ENCODE results near the gene ZFP42.
"Not testable (repeated sequence)": the region's sequence is repeated elsewhere in the genome, so short reads cannot be mapped to it uniquely, and the experiment has no call there.

ZFP42 gene

DNA sequence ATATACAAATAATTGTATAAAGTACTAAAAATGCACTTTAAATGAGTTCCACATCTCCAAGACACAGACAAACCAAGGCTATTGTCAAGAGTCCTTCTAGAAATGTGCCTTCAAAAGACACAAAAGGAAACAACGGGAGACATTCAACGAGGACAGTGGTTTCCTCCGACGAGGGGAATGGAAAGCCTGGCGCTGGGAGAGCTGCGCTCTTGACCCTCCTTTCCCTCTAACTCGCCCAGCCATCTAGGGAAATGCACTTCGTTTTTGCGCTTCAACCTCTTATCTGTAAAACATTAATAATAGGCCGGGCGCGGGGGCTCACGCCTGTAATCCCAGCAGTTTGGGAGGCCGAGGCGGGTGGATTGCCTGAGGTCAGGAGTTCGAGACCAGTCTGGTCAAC lies 37.0 kb downstream of the ZFP42 start:
- DNase-seq: no peak
- TF ChIP-seq CTCF (IDR thresholded peaks at IDR 0.05; ENCODE audit: low read depth, low read length, missing control alignments): no peak
- in situ Hi-C loops (cut with HindIII; ENCODE audit: low pct_ligation_motif_present, low sequenced_read_pairs): no loop called here

DNA sequence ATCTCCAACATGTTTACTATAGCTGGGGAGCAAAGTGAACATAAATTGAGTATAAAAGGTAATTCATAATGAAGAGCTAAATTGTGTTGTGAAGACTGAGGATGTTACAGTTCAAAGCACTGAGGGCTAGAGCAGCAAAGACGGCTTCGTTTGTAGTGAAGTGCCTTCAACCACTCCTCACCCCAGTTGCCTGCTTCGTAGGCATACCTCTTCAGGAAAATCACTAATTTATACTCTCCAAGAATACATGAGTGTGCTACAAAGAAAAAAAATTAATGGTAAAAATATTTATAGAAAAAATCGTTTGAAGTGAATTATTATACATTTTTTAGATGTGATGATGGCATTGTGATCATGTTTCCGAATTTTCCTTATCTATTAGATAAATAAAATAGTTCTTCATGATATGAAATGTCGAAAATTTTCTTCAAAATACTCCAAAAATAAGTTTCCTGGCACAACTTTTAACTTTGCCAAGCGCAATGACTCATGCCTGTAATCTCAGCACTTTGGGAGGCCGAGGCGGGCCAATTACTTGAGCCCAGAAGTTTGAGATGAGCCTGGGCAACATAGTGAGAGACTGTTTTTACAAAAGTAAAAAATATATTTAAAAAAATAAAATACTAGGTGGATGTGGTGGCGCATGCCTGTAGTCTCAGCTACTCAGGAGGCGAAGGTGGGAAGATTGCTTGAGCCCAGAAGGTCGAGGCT lies 41.6 kb downstream of the ZFP42 start:
- in situ Hi-C loops (cut with HindIII; ENCODE audit: low pct_ligation_motif_present, low sequenced_read_pairs): no loop called here
- TF ChIP-seq CTCF (IDR thresholded peaks at IDR 0.05; ENCODE audit: low read depth, low read length, missing control alignments): no peak
- peak; percentile 7 for DNase-seq
- no peaks in the 10 kb centered on the region for H3K27me3 ChIP-seq (replicated peaks)
- no peak overlapping the region for H3K27ac ChIP-seq
- H3K36me3 ChIP-seq (replicated peaks): no peaks in the 10 kb centered on the region
- H3K4me3 ChIP-seq (ENCODE audit: low read depth, low read length): no peak overlapping the region

More for the DNA sequence above, 37.0 kb downstream of the ZFP42 start:
- Histone ChIP-seq H3K36me3 (replicated peaks) (no peaks in the 10 kb centered on the region), H3K27ac (no peak overlapping the region), H3K4me3 (ENCODE audit: low read depth, low read length) (no peak overlapping the region), H3K27me3 (replicated peaks) (no peaks in the 10 kb centered on the region)

- no peak overlapping the region for H3K4me3 ChIP-seq (ENCODE audit: low read depth, low read length)
- no peak for DNase-seq
- in situ Hi-C loops (cut with HindIII; ENCODE audit: low pct_ligation_motif_present, low sequenced_read_pairs): no loop called here
- H3K27ac ChIP-seq: no peak overlapping the region
- no peaks in the 10 kb centered on the region for H3K36me3 ChIP-seq (replicated peaks)
- H3K27me3 ChIP-seq (replicated peaks): no peaks in the 10 kb centered on the region
- TF ChIP-seq CTCF (IDR thresholded peaks at IDR 0.05; ENCODE audit: low read depth, low read length, missing control alignments): no peak
Measured at GRCh38 chr4:188041721-188042120, 46.1 kb downstream of the ZFP42 start.

DNA sequence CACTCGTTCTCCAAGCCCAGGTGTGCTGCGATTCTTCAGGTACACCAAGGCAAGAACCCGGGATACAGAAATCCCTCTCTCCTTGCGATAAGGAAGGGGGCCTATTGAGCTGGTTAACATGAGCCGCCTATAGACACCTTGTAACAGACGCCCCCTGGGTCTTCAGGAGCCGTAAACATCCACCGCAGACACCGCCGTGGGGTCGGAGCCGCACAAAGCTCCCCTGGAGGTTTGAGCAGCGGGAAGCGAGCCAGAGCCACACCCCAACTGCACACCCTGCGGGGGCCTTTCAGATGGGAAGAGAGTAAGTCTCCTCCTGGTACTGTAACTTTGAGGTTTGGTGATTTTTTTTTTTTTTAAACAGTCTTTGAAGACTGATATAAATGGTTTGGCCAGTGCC lies 46.6 kb downstream of the ZFP42 start:
- Histone ChIP-seq H3K27ac (no peak overlapping the region), H3K4me3 (ENCODE audit: low read depth, low read length) (no peak overlapping the region), H3K27me3 (replicated peaks) (no peaks in the 10 kb centered on the region), H3K36me3 (replicated peaks) (no peaks in the 10 kb centered on the region)
- DNase-seq: no peak
- TF ChIP-seq CTCF (IDR thresholded peaks at IDR 0.05; ENCODE audit: low read depth, low read length, missing control alignments): no peak
- in situ Hi-C loops (cut with HindIII; ENCODE audit: low pct_ligation_motif_present, low sequenced_read_pairs): no loop called here

DNA sequence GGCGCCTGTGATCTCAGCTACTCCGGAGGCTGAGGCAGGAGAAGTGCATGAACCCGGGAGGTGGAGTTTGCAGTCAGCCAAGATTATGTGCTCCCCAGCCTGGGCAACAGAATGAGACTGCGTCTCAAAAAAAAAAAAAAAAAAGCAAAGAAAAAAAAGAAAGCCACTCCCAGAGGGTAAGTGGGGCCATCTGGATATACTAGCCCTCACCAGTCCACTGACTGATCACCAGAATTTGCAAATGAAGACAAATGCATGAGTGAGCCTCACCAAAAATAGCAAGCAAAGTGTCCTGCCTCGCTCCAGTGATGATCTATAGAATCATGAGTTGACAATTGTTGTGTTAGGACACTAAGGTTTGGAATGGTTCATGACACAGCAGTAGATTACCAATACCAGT lies 47.6 kb downstream of the ZFP42 start:
- DNase-seq: no peak
- TF ChIP-seq CTCF (IDR thresholded peaks at IDR 0.05; ENCODE audit: low read depth, low read length, missing control alignments): no peak
- no peaks in the 10 kb centered on the region for H3K27me3 ChIP-seq (replicated peaks)
- in situ Hi-C loops (cut with HindIII; ENCODE audit: low pct_ligation_motif_present, low sequenced_read_pairs): no loop called here
- no peak overlapping the region for H3K27ac ChIP-seq
- H3K36me3 ChIP-seq (replicated peaks): no peaks in the 10 kb centered on the region
- no peak overlapping the region for H3K4me3 ChIP-seq (ENCODE audit: low read depth, low read length)

DNA sequence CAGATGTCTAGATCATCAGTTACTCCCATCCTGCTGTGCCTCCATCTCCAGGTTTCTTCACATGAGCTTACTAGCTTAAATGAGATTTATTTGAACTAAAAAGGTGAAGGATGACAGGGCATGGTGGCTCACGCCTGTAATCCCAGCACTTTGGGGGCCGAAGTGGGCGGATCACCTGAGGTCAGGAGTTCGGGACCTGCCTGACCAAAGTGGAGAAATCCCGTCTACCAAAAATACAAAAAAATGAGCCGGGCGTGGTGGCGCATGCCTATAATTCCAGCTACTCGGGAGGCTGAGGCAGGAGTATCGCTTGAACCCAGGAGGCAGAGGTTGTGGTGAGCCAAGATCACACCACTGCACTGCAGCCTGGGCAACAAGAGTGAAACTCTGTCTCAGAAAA lies 49.9 kb downstream of the ZFP42 start:
- H3K27me3 ChIP-seq (replicated peaks); H3K27ac ChIP-seq; in situ Hi-C loops (cut with HindIII; ENCODE audit: low pct_ligation_motif_present, low sequenced_read_pairs); DNase-seq; H3K36me3 ChIP-seq (replicated peaks); H3K4me3 ChIP-seq (ENCODE audit: low read depth, low read length): not testable (repeated sequence)

Measured in brain microvascular endothelial cell (primary cell).